ENCODE results near the gene SDCCAG8. TPM values are rescaled to one million over a fixed set of nuclear protein-coding genes. Genes with fewer than 3 reads are reported as not detected.

Gene SDCCAG8
- total and polyA plus RNA-seq, 2 experiments from 2014 or later: 28.0 to 66.7 TPM

DNA sequence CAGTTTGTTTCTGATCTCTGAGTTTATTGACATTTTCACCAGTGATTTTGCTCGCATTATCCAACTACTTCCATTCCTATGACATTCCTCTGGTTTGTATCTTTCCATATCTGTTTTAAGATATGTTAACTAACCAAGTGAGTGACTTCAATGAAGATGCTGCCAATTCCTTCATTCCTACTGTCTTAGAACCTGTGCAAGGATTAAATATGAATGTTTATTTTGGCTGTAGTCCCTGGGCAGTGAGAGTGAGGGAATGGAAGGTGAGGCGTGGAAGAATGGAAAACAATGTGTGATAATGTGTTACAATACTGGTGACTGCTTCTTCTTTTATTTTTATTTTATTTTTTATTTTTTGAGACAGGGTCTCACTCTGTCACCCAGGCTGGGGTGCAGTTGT lies 183.0 kb downstream of the SDCCAG8 start:
- Mint-ChIP-seq H3K9me3 (no peaks in the 10 kb centered on the region), H3K4me1 (peaks cover 36% of the 10 kb centered on the region), H3K36me3 (ENCODE audit: low read depth) (no peaks in the 10 kb centered on the region), H3K4me3 (no peak overlapping the region), H3K27ac (no peak overlapping the region), H3K27me3 (ENCODE audit: insufficient read depth, low read depth, poor library complexity) (no peaks in the 10 kb centered on the region)
- H3K4me2 ChIP-seq: no peak overlapping the region
- no peak overlapping the region for H2AFZ ChIP-seq
- H3K4me1 ChIP-seq (ENCODE audit: insufficient read depth): peaks cover 8% of the 10 kb centered on the region
- DNase-seq (ENCODE audit: low spot score) (no peak), ATAC-seq (no peak)
- no peak overlapping the region for H3K4me3 ChIP-seq
- H4K20me1 ChIP-seq (replicated peaks; ENCODE audit: insufficient read depth): no peaks in the 10 kb centered on the region
- H3K9me2 ChIP-seq (ENCODE audit: insufficient read depth): no peaks in the 10 kb centered on the region
- no peaks in the 10 kb centered on the region for H3K36me3 ChIP-seq (ENCODE audit: insufficient read depth)
- no peaks in the 10 kb centered on the region for H3K27me3 ChIP-seq (ENCODE audit: insufficient read depth)
- no peaks in the 10 kb centered on the region for H3K79me2 ChIP-seq (replicated peaks; ENCODE audit: insufficient read depth)
- H3K27ac ChIP-seq (ENCODE audit: low read depth): no peak overlapping the region
- TF ChIP-seq EZH2 (IDR thresholded peaks at IDR 0.05; ENCODE audit: low read depth, unreplicated experiment): no peak
- TF ChIP-seq STAT1 (IDR thresholded peaks at IDR 0.05; ENCODE audit: unreplicated experiment): no peak
- TF ChIP-seq, protein P1, sequence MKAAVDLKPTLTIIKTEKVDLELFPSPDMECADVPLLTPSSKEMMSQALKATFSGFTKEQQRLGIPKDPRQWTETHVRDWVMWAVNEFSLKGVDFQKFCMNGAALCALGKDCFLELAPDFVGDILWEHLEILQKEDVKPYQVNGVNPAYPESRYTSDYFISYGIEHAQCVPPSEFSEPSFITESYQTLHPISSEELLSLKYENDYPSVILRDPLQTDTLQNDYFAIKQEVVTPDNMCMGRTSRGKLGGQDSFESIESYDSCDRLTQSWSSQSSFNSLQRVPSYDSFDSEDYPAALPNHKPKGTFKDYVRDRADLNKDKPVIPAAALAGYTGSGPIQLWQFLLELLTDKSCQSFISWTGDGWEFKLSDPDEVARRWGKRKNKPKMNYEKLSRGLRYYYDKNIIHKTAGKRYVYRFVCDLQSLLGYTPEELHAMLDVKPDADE (IDR thresholded peaks at IDR 0.05): no peak
- TF ChIP-seq CREB1 (CRISPR knock-in tag; IDR thresholded peaks at IDR 0.05; ENCODE audit: low read depth): no peak
- no peaks in the 10 kb centered on the region for H3F3A ChIP-seq (replicated peaks; ENCODE audit: low read depth)

DNA sequence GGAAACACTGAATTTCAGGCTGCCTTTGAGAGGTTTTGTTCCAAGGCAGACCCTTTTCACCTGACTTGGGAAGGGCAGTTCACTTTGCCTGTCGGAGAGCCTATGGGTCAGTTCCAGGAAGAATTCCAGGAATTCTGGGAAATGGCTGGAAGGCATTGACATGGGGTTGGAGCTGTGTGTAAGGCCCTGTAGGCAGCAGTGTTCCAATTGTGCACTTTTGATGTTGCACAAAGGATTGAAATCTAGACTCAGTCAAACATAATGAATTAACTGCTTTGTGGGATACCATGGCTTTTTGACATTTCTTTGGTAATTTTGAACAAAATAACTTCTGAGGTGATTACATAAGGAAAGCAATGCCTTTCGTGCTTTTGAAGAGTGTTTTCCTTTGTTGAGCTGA lies 184.6 kb downstream of the SDCCAG8 start:
- Mint-ChIP-seq H3K36me3 (ENCODE audit: low read depth) (no peaks in the 10 kb centered on the region), H3K4me3 (no peak overlapping the region), H3K4me1 (peaks cover 28% of the 10 kb centered on the region), H3K27me3 (ENCODE audit: insufficient read depth, low read depth, poor library complexity) (no peaks in the 10 kb centered on the region), H3K9me3 (no peaks in the 10 kb centered on the region), H3K27ac (peak overlapping the region; percentile 3)
- H3K27ac ChIP-seq (ENCODE audit: low read depth): peak overlapping the region; percentile 2
- peak; percentile 76 for ATAC-seq
- no peak overlapping the region for H2AFZ ChIP-seq
- no peaks in the 10 kb centered on the region for H3F3A ChIP-seq (replicated peaks; ENCODE audit: low read depth)
- no peaks in the 10 kb centered on the region for H3K36me3 ChIP-seq (ENCODE audit: insufficient read depth)
- peaks cover 8% of the 10 kb centered on the region for H3K4me1 ChIP-seq (ENCODE audit: insufficient read depth)
- TF ChIP-seq, protein P1 (IDR thresholded peaks at IDR 0.05): no peak
- no peak for TF ChIP-seq ZNF114 (CRISPR knock-in tag; IDR thresholded peaks at IDR 0.05)
- TF ChIP-seq EZH2phosphoT487 (IDR thresholded peaks at IDR 0.05; ENCODE audit: unreplicated experiment): no peak
- no peaks in the 10 kb centered on the region for H3K79me2 ChIP-seq (replicated peaks; ENCODE audit: insufficient read depth)
- H3K27me3 ChIP-seq (ENCODE audit: insufficient read depth): no peaks in the 10 kb centered on the region
- no peaks in the 10 kb centered on the region for H4K20me1 ChIP-seq (replicated peaks; ENCODE audit: insufficient read depth)
- no peak overlapping the region for H3K4me2 ChIP-seq
- DNase-seq (ENCODE audit: low spot score): peak; percentile 56
- no peak overlapping the region for H3K4me3 ChIP-seq
- H3K9me2 ChIP-seq (ENCODE audit: insufficient read depth): no peaks in the 10 kb centered on the region

DNA sequence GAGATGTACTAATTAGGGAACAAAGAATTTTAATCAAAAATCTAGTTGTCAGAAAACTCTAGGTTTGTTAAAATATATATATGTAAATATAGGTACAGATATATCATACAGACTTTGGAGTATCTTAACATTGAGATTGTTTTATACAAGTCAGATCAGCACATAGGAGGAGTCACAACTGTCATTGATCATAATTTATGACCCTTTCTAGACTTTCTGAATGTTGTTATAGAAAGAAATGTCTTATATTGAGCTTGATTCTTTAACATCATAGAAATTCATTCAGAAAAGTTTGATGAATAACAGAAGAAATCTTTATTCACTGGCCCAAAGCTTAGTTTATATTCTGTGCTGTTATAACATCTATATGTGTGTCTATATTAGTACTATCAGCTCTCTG lies 185.8 kb downstream of the SDCCAG8 start:
- H3K27ac ChIP-seq (ENCODE audit: low read depth): no peak overlapping the region
- DNase-seq (ENCODE audit: low spot score): no peak
- no peak overlapping the region for H2AFZ ChIP-seq
- Mint-ChIP-seq H3K27me3 (ENCODE audit: insufficient read depth, low read depth, poor library complexity) (no peaks in the 10 kb centered on the region), H3K9me3 (no peaks in the 10 kb centered on the region), H3K4me3 (no peak overlapping the region), H3K36me3 (ENCODE audit: low read depth) (no peaks in the 10 kb centered on the region), H3K27ac (no peak overlapping the region), H3K4me1 (peaks cover 28% of the 10 kb centered on the region)
- H3K4me2 ChIP-seq: no peak overlapping the region
- H3K4me1 ChIP-seq (ENCODE audit: insufficient read depth): peaks cover 8% of the 10 kb centered on the region
- no peaks in the 10 kb centered on the region for H3K27me3 ChIP-seq (ENCODE audit: insufficient read depth)
- H3K79me2 ChIP-seq (replicated peaks; ENCODE audit: insufficient read depth): no peaks in the 10 kb centered on the region
- no peak overlapping the region for H3K4me3 ChIP-seq
- H3F3A ChIP-seq (replicated peaks; ENCODE audit: low read depth): no peaks in the 10 kb centered on the region
- H3K9me2 ChIP-seq (ENCODE audit: insufficient read depth): no peaks in the 10 kb centered on the region; the same call in 1 of the 2 replicates
- no peaks in the 10 kb centered on the region for H4K20me1 ChIP-seq (replicated peaks; ENCODE audit: insufficient read depth)
- no peak for ATAC-seq
- no peaks in the 10 kb centered on the region for H3K36me3 ChIP-seq (ENCODE audit: insufficient read depth)
- TF ChIP-seq JUNB (IDR thresholded peaks at IDR 0.05; ENCODE audit: unreplicated experiment): no peak
- TF ChIP-seq, protein P2, sequence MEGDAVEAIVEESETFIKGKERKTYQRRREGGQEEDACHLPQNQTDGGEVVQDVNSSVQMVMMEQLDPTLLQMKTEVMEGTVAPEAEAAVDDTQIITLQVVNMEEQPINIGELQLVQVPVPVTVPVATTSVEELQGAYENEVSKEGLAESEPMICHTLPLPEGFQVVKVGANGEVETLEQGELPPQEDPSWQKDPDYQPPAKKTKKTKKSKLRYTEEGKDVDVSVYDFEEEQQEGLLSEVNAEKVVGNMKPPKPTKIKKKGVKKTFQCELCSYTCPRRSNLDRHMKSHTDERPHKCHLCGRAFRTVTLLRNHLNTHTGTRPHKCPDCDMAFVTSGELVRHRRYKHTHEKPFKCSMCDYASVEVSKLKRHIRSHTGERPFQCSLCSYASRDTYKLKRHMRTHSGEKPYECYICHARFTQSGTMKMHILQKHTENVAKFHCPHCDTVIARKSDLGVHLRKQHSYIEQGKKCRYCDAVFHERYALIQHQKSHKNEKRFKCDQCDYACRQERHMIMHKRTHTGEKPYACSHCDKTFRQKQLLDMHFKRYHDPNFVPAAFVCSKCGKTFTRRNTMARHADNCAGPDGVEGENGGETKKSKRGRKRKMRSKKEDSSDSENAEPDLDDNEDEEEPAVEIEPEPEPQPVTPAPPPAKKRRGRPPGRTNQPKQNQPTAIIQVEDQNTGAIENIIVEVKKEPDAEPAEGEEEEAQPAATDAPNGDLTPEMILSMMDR (conservative IDR thresholded peaks at IDR 0.05; ENCODE audit: low read depth in 2 of 2): no peak
- TF ChIP-seq EZH2 (IDR thresholded peaks at IDR 0.05; ENCODE audit: low read depth, unreplicated experiment): no peak
- TF ChIP-seq, protein P3, sequence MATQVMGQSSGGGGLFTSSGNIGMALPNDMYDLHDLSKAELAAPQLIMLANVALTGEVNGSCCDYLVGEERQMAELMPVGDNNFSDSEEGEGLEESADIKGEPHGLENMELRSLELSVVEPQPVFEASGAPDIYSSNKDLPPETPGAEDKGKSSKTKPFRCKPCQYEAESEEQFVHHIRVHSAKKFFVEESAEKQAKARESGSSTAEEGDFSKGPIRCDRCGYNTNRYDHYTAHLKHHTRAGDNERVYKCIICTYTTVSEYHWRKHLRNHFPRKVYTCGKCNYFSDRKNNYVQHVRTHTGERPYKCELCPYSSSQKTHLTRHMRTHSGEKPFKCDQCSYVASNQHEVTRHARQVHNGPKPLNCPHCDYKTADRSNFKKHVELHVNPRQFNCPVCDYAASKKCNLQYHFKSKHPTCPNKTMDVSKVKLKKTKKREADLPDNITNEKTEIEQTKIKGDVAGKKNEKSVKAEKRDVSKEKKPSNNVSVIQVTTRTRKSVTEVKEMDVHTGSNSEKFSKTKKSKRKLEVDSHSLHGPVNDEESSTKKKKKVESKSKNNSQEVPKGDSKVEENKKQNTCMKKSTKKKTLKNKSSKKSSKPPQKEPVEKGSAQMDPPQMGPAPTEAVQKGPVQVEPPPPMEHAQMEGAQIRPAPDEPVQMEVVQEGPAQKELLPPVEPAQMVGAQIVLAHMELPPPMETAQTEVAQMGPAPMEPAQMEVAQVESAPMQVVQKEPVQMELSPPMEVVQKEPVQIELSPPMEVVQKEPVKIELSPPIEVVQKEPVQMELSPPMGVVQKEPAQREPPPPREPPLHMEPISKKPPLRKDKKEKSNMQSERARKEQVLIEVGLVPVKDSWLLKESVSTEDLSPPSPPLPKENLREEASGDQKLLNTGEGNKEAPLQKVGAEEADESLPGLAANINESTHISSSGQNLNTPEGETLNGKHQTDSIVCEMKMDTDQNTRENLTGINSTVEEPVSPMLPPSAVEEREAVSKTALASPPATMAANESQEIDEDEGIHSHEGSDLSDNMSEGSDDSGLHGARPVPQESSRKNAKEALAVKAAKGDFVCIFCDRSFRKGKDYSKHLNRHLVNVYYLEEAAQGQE (IDR thresholded peaks at IDR 0.05; ENCODE audit: unreplicated experiment): no peak
- TF ChIP-seq EZH2phosphoT487 (IDR thresholded peaks at IDR 0.05; ENCODE audit: unreplicated experiment): no peak
- no peak for TF ChIP-seq ZNF114 (CRISPR knock-in tag; IDR thresholded peaks at IDR 0.05)
- TF ChIP-seq, protein P1 (IDR thresholded peaks at IDR 0.05): no peak
- TF ChIP-seq CREB1 (CRISPR knock-in tag; IDR thresholded peaks at IDR 0.05; ENCODE audit: low read depth): no peak
- no peak for TF ChIP-seq NANOG (IDR thresholded peaks at IDR 0.05; ENCODE audit: borderline replicate concordance)
- TF ChIP-seq STAT1 (IDR thresholded peaks at IDR 0.05; ENCODE audit: unreplicated experiment): no peak

Data from GM23338 (cell line).